Endodermal cell (in vitro differentiated cells): ENCODE results near the gene SEMA3D. TPM values are rescaled to one million over a fixed set of nuclear protein-coding genes. Genes with fewer than 3 reads are reported as not detected.

ENCODE experiments used
- DNase-seq: peaks from one replicate; pipeline ENCODE4 v3.0.0-alpha.2; 2017
- H3K27ac ChIP-seq: 2 replicates; pipeline ENCODE4 v1.5.1; 2013; ENCODE audit warnings: mild to moderate bottlenecking, low read depth, low read length, moderate library complexity
- H3K27me3 ChIP-seq: 2 replicates; pipeline ENCODE4 v1.6.1; 2013; ENCODE audit warnings: mild to moderate bottlenecking, low read length, moderate library complexity; ENCODE audit not compliant: insufficient read depth, control insufficient read depth, poor library complexity, severe bottlenecking
- H3K36me3 ChIP-seq: 2 replicates; pipeline ENCODE4 v1.7.0; 2013; ENCODE audit warnings: mild to moderate bottlenecking, low read length, moderate library complexity; ENCODE audit not compliant: control insufficient read depth, insufficient read depth
- H3K4me1 ChIP-seq: one replicate; pipeline ENCODE4 v1.7.0; 2013; ENCODE audit warnings: low read length; ENCODE audit not compliant: control insufficient read depth, insufficient read depth
- H3K4me3 ChIP-seq: 2 replicates; pipeline ENCODE4 v1.5.1; 2013; ENCODE audit warnings: mild to moderate bottlenecking, low read length, moderate library complexity
- H3K9ac ChIP-seq: 2 replicates; pipeline ENCODE4 v1.6.1; 2013; ENCODE audit warnings: mild to moderate bottlenecking, low read length, moderate library complexity; ENCODE audit not compliant: poor library complexity, severe bottlenecking; ENCODE audit errors: extremely low read depth
- H3K9me3 ChIP-seq: 2 replicates; pipeline ENCODE4 v1.6.1; 2013; ENCODE audit warnings: mild to moderate bottlenecking, low read length, moderate library complexity; ENCODE audit not compliant: control insufficient read depth
- H3K27ac Mint-ChIP-seq: 2 replicates; pipeline ENCODE4 v1.8.0; 2020; ENCODE audit warnings: mixed read lengths
- H3K27me3 Mint-ChIP-seq: 2 replicates; pipeline ENCODE4 v1.8.0; 2021; ENCODE audit warnings: mild to moderate bottlenecking, mixed read lengths; ENCODE audit not compliant: insufficient read depth
- H3K36me3 Mint-ChIP-seq: 2 replicates; pipeline ENCODE4 v1.8.0; 2020; ENCODE audit warnings: low read depth, mixed read lengths
- H3K4me1 Mint-ChIP-seq: 2 replicates; pipeline ENCODE4 v1.8.0; 2020; ENCODE audit warnings: mixed read lengths
- H3K4me3 Mint-ChIP-seq: 2 replicates; pipeline ENCODE4 v1.8.0; 2020; ENCODE audit warnings: mild to moderate bottlenecking, moderate library complexity, mixed read lengths
- H3K9me3 Mint-ChIP-seq: 2 replicates; pipeline ENCODE4 v1.8.0; 2020; ENCODE audit warnings: mild to moderate bottlenecking, mixed read lengths
- CTCF ChIP-seq: fragments of 200-600 bp; sonication (generic); conservative IDR thresholded peaks from 2 replicates; pipeline ENCODE4 v1.5.0; 2021; ENCODE audit warnings: antibody characterized with exemption, mild to moderate bottlenecking
- WGBS, 2 experiments: methylation state at CpG; one replicate each; pipeline versions ENCODE4 v1.1.5 to v1.1.7; 2013; ENCODE audit warnings: missing lambda C conversion rate in 2 of 2, mixed read lengths in 1 of 2; ENCODE audit not compliant: insufficient coverage in 1 of 2, insufficient read length in 1 of 2; 5-methylcytosine and 5-hydroxymethylcytosine counted together
- total RNA-seq, 2 donors: library from RNA; stranded (reverse); fragmentation: NEBNext Ultra II Directional in 1 of 2; extraction: Animal tissue kit (Norgen Biotek cat#: 25700) in 1 of 2; gene quantifications; 2 replicates in 1 of 2; 3 replicates in 1 of 2; pipeline ENCODE4 v1.2.1, GENCODE V29; 2021

SEMA3D gene
- total RNA-seq, 2 donors from 2014 or later = 6.5 to 13.9 TPM

GRCh38 chr7:85103962-85104361 lies 82.9 kb downstream of the SEMA3D start:
- Histone ChIP-seq H3K4me1 (no peaks in the 10 kb centered on the region), H3K4me3 (no peak overlapping the region)
- H3K27ac Mint-ChIP-seq = no peak overlapping the region

GRCh38 chr7:85103357-85103756 lies 83.5 kb downstream of the SEMA3D start:
- Mint-ChIP-seq H3K9me3 (no peaks in the 10 kb centered on the region), H3K4me1 (peaks cover 8% of the 10 kb centered on the region), H3K36me3 (no peaks in the 10 kb centered on the region), H3K27me3 (no peaks in the 10 kb centered on the region), H3K4me3 (no peak overlapping the region), H3K27ac (no peak overlapping the region)
- TF ChIP-seq CTCF = no peak
- H3K4me1 ChIP-seq = no peaks in the 10 kb centered on the region
- H3K9ac ChIP-seq = no peak overlapping the region
- H3K27me3 ChIP-seq = no peaks in the 10 kb centered on the region
- H3K4me3 ChIP-seq = no peak overlapping the region
- H3K9me3 ChIP-seq = no peaks in the 10 kb centered on the region
- no peaks in the 10 kb centered on the region for H3K36me3 ChIP-seq
- WGBS, 2 experiments = 79% methylated on average over 3 of the region's 3 CpGs; no CpG with 5 or more reads in 1 of the 2 experiments
- no peak for DNase-seq
- H3K27ac ChIP-seq = no peak overlapping the region

More at GRCh38 chr7:85103962-85104361, 82.9 kb downstream of the SEMA3D start:
- Histone ChIP-seq H3K36me3 (no peaks in the 10 kb centered on the region), H3K9me3 (no peaks in the 10 kb centered on the region), H3K27me3 (no peaks in the 10 kb centered on the region), H3K27ac (no peak overlapping the region), H3K9ac (no peak overlapping the region)
- H3K4me1 Mint-ChIP-seq = peaks cover 8% of the 10 kb centered on the region
- no peak for TF ChIP-seq CTCF
- no peak overlapping the region for H3K4me3 Mint-ChIP-seq
- no peaks in the 10 kb centered on the region for H3K9me3 Mint-ChIP-seq
- no peak for DNase-seq
- H3K36me3 Mint-ChIP-seq = no peaks in the 10 kb centered on the region
- no peaks in the 10 kb centered on the region for H3K27me3 Mint-ChIP-seq

GRCh38 chr7:85102813-85103350 lies 84.0 kb downstream of the SEMA3D start:
- TF ChIP-seq CTCF = no peak
- DNase-seq = no peak

More at GRCh38 chr7:85102813-85103350, 84.0 kb downstream of the SEMA3D start:
- Mint-ChIP-seq H3K4me1 (peaks cover 8% of the 10 kb centered on the region), H3K4me3 (no peak overlapping the region), H3K27me3 (no peaks in the 10 kb centered on the region), H3K27ac (no peak overlapping the region), H3K9me3 (no peaks in the 10 kb centered on the region), H3K36me3 (no peaks in the 10 kb centered on the region)
- no peaks in the 10 kb centered on the region for H3K9me3 ChIP-seq
- no peak overlapping the region for H3K4me3 ChIP-seq
- H3K4me1 ChIP-seq = no peaks in the 10 kb centered on the region
- H3K36me3 ChIP-seq = no peaks in the 10 kb centered on the region
- H3K9ac ChIP-seq = no peak overlapping the region
- no peaks in the 10 kb centered on the region for H3K27me3 ChIP-seq
- no peak overlapping the region for H3K27ac ChIP-seq
- WGBS, 2 experiments = 94 to 100% methylated on average over 1 to 2 of the region's 2 CpGs
